Measurements from ENCODE around the gene SLC25A23.

The SLC25A23 gene

GRCh38 chr19:6393983-6394412 lies 65.6 kb downstream of the SLC25A23 start:
- DNase-seq, result no peak

DNA sequence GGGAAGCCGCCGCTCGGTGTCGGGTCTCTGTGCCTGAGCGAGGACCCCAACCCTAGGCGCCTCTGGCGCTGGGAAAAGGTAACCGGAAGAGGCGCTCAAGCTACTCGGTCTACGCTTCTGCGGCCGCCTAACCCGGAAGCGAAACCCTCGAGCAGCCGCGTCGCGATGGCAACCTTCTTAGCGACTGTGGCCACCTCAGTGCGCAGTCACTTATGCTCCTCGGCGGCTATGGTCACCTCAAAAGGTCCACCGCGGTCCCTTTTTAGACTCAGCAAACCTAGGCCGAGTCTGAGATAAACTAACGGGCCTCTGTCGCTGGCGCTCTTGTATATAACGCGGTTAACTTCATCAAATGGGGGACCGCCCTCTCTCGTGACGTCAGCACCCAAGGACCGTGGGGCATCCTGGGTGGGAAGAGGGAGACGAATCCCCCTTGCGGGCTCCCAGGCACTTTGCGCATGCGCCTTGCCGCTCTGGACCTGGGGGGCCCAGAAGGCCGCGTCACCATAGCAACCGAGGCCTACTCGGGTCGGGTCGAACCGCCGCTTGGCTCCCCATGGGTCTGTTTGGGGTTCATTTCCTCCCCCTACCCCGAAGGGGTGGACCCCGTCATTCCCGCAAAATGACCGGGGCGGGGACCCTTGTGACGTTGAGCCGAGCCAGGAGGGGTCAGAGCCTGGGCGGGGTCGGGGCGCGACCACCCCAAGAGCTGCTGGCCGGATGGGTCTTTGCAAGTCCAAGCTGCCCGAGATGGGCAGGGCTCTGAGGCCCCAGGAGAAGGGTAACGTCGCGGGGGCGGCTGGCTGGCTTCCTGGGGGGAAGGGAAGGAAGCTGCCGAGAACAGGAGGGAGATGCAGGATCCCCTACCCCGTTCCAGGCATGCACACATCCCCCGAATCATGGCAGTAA lies 66.3 kb downstream of the SLC25A23 start, which contains the start of gene GTF2F1:
TSS of gene GTF2F1 (minus strand) at position 91 of the 909 bp plus-strand sequence. CDS start 169 bp downstream, outside the sequence.
- DNase-seq, result peak; percentile 91 to 93

- no peak for DNase-seq
These were observed 67.1 kb downstream of the SLC25A23 start for GRCh38 chr19:6392221-6393073.
